CD4-positive, alpha-beta memory T cell (primary cell): ENCODE results near the gene NAA38. TPM values are rescaled to one million over a fixed set of nuclear protein-coding genes. Genes with fewer than 3 reads are reported as not detected.
"Not testable (repeated sequence)": the region's sequence is repeated elsewhere in the genome, so short reads cannot be mapped to it uniquely, and the experiment has no call there.

ENCODE experiments used
- CTCF ChIA-PET: fragments of 350-600 bp; sonication (Branson Sonifier 250); formaldehyde crosslinking; loops from one replicate; lab custom pipeline; 2021; ENCODE audit warnings: inconsistent platforms; ENCODE audit not compliant: partially characterized antibody; lab: Charles Lee
- POLR2A ChIA-PET: fragments of 350-600 bp; sonication (Branson Sonifier 250); formaldehyde crosslinking; loops from one replicate; lab custom pipeline; 2021; ENCODE audit not compliant: partially characterized antibody; lab: Charles Lee
- DNase-seq, 5 donors: peaks; one replicate each; pipeline versions ENCODE4 v3.0.0 to v3.0.0-alpha.2; 2020 to 2022; ENCODE audit warnings: mixed read lengths in 1 of 5
- H3K27ac ChIP-seq: one replicate; pipeline ENCODE4 v1.7.0; 2013; ENCODE audit warnings: low read depth, low read length
- H3K27me3 ChIP-seq: 2 replicates; pipeline ENCODE4 v1.7.0; 2013; ENCODE audit warnings: mild to moderate bottlenecking, low read length, moderate library complexity; ENCODE audit not compliant: insufficient read depth
- H3K36me3 ChIP-seq: 2 replicates; pipeline ENCODE4 v1.7.0; 2013; ENCODE audit warnings: mild to moderate bottlenecking, low read length, moderate library complexity; ENCODE audit not compliant: insufficient read depth
- H3K4me1 ChIP-seq: 2 replicates; pipeline ENCODE4 v1.7.0; 2013; ENCODE audit warnings: mild to moderate bottlenecking, low read length, moderate library complexity; ENCODE audit not compliant: insufficient read depth
- H3K4me3 ChIP-seq, 2 donors: one replicate each; pipeline ENCODE4 v1.7.0; 2013; ENCODE audit warnings: low read length in 2 of 2, mild to moderate bottlenecking in 1 of 2
- H3K9me3 ChIP-seq, 2 donors: one replicate each; pipeline ENCODE4 v1.7.0; 2013; ENCODE audit warnings: low read length in 2 of 2, control low read depth in 1 of 2; ENCODE audit not compliant: control insufficient read depth in 1 of 2
- H3K27ac Mint-ChIP-seq, 7 donors: one replicate each; pipeline ENCODE4 v1.8.0; 2020 to 2021; ENCODE audit warnings: mixed read lengths in 7 of 7, mild to moderate bottlenecking in 6 of 7, inconsistent platforms in 3 of 7, moderate library complexity in 3 of 7
- H3K27me3 Mint-ChIP-seq, 2 donors: one replicate each; pipeline ENCODE4 v1.8.0; 2020 to 2021; ENCODE audit warnings: mixed read lengths in 2 of 2
- H3K36me3 Mint-ChIP-seq, 2 donors: one replicate each; pipeline ENCODE4 v1.8.0; 2020 to 2021; ENCODE audit warnings: mixed read lengths in 2 of 2, inconsistent platforms in 1 of 2, mild to moderate bottlenecking in 1 of 2
- H3K4me1 Mint-ChIP-seq, 4 donors: one replicate each; pipeline ENCODE4 v1.8.0; 2020 to 2021; ENCODE audit warnings: mixed read lengths in 4 of 4, mild to moderate bottlenecking in 1 of 4
- H3K4me3 Mint-ChIP-seq, 8 donors: one replicate each; pipeline ENCODE4 v1.8.0; 2020 to 2021; ENCODE audit warnings: mixed read lengths in 8 of 8, mild to moderate bottlenecking in 7 of 8, moderate library complexity in 6 of 8, inconsistent platforms in 3 of 8
- H3K9me3 Mint-ChIP-seq, 8 donors: one replicate each; pipeline ENCODE4 v1.8.0; 2020 to 2021; ENCODE audit warnings: mixed read lengths in 8 of 8, mild to moderate bottlenecking in 5 of 8, inconsistent platforms in 3 of 8, moderate library complexity in 1 of 8
- intact Hi-C: fragments of 100-400 bp; cut with micrococcal nuclease; formaldehyde crosslinking; loops from one replicate; pipeline ENCODE4 v1.15.1; 2023
- polyA plus RNA-seq, 2 donors: library from polyadenylated mRNA; unstranded; fragments of 300-500 nt; fragmentation: Illumina TruSeq; gene quantifications; one replicate each; pipeline ENCODE4 v1.2.3, GENCODE V29; 2021
- total RNA-seq, 2 experiments: library from RNA; stranded (reverse); gene quantifications; one replicate each; pipeline ENCODE4 v1.2.3, GENCODE V29; 2021

NAA38 gene
- total and polyA plus RNA-seq, 4 experiments from 2014 or later: 23.1 to 149 (median 82.3) TPM

DNA sequence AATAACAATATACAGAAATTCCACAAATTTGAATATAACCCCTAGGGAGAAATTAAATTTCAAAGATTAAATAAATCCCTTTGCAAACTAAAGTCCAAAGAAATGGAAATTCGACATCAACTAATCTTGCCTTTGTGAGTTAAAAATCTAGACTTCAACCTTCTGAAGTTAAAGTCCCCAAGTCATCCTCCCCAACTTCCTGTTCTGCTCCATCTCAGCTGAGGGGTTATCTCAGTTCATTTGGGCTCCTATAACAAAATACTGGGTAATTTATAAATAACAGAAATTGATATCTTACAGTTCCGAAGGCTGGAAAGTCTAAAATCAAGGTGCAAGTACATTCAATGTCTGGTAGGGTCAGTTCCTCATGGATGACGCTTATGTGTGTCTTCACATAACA is 46.1 kb downstream of the NAA38 start:
- CTCF ChIA-PET: interaction anchor here (1.0 kb wide), 1 partner anchor 12 kb away, joined by 3 read pairs; no protein-coding TSS in a partner anchor

DNA sequence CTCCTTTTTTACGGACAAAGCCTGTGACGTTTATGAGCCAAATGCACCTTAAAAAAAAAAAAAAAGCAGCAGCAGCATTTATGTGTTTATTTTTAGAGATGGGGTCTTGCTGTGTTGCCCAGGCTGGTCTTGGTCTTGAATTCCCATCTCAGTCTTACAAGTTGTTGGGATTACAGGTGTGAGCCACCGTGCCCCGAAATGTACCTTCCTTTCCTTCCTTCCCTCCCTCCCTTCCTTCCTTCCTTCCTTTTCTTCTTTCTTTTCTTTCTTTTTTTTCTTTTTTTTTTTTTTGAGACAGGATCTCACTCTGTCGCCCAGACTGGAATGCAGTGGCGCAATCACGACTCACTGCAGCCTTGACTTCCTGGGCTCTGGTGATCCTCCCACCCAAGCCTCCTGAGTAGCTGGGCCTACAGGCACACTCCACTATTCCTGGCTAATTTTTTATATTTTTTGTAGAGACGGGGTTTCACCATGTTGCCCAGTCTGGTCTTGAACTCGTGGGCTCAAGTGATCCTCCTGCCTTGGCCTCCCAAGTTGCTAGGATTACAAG is 47.5 kb downstream of the NAA38 start:
- POLR2A ChIA-PET, H3K9me3 Mint-ChIP-seq, H3K36me3 Mint-ChIP-seq, H3K36me3 ChIP-seq, H3K27ac Mint-ChIP-seq, H3K4me3 ChIP-seq, H3K4me1 ChIP-seq, H3K27me3 ChIP-seq, intact Hi-C loops, H3K27ac ChIP-seq, DNase-seq, H3K4me3 Mint-ChIP-seq, H3K9me3 ChIP-seq, H3K4me1 Mint-ChIP-seq: not testable (repeated sequence)
- H3K27me3 Mint-ChIP-seq: peaks cover 12 to 17% of the 10 kb centered on the region in 2 donors
- CTCF ChIA-PET: interaction anchor here (0.7 kb wide), 1 partner anchor 9 kb away, joined by 4 read pairs; no protein-coding TSS in a partner anchor

More for the DNA sequence above, 46.1 kb downstream of the NAA38 start:
- peaks cover 0 to 2% (median 0%) of the 10 kb centered on the region in 4 donors for H3K4me1 Mint-ChIP-seq
- H3K4me1 ChIP-seq: no peaks in the 10 kb centered on the region
- intact Hi-C loops: no loop called here
- no peaks in the 10 kb centered on the region for H3K36me3 ChIP-seq
- H3K27ac Mint-ChIP-seq: no peak overlapping the region
- H3K27me3 ChIP-seq: no peaks in the 10 kb centered on the region
- H3K9me3 ChIP-seq: no peaks in the 10 kb centered on the region
- no peaks in the 10 kb centered on the region for H3K36me3 Mint-ChIP-seq
- no peak for DNase-seq
- POLR2A ChIA-PET: no interaction called here
- H3K4me3 ChIP-seq: no peak overlapping the region
- no peak overlapping the region for H3K4me3 Mint-ChIP-seq
- no peaks in the 10 kb centered on the region for H3K9me3 Mint-ChIP-seq
- H3K27ac ChIP-seq: no peak overlapping the region
- H3K27me3 Mint-ChIP-seq: peaks cover 7 to 11% of the 10 kb centered on the region in 2 donors

DNA sequence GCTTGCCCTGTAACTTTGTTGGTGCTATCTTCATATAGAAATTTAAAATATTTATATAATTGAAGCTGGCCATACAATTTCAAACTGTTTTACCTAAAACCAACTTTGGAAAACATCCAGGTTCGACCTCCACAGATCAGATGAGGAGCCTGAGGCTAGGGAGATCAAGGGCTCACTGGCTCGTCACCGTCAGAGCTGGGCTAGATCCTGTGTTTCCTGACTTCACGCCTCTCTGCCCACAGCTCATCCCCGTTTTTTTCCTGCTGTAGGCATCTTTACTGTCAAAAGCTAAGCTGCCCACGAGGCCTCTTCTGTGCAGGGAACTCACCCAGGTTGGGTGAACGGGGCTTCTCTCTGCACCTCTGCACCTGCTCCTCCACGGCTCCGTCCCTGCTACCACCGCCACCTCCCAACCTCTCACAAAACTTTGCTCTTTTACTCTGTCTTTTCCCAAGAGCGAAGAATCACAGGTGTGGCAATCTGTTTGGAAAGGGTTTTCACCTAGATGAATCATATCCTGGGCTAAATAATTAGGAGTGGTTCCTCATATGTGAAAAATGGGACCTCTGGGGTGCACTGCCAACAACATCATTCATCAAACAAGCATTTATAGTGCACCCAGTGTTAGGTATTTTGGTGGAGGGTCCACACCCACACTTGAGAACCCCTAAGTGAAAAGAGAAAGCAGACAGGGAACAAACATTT is 48.1 kb downstream of the NAA38 start:
- intact Hi-C loops: no loop called here
- Histone ChIP-seq H3K4me3 (no peak overlapping the region), H3K9me3 (no peaks in the 10 kb centered on the region), H3K4me1 (no peaks in the 10 kb centered on the region), H3K27ac (no peak overlapping the region), H3K27me3 (no peaks in the 10 kb centered on the region), H3K36me3 (no peaks in the 10 kb centered on the region)
- H3K9me3 Mint-ChIP-seq: no peaks in the 10 kb centered on the region
- H3K36me3 Mint-ChIP-seq: no peaks in the 10 kb centered on the region
- POLR2A ChIA-PET: no interaction called here
- H3K27ac Mint-ChIP-seq: no peak overlapping the region
- CTCF ChIA-PET: interaction anchor here (1.0 kb wide), 1 partner anchor 181 kb away, joined by 3 read pairs; no protein-coding TSS in a partner anchor
- no peak for DNase-seq
- peaks cover 12 to 17% of the 10 kb centered on the region in 2 donors for H3K27me3 Mint-ChIP-seq
- no peak overlapping the region for H3K4me3 Mint-ChIP-seq
- H3K4me1 Mint-ChIP-seq: peaks cover 0 to 2% (median 0%) of the 10 kb centered on the region in 4 donors

DNA sequence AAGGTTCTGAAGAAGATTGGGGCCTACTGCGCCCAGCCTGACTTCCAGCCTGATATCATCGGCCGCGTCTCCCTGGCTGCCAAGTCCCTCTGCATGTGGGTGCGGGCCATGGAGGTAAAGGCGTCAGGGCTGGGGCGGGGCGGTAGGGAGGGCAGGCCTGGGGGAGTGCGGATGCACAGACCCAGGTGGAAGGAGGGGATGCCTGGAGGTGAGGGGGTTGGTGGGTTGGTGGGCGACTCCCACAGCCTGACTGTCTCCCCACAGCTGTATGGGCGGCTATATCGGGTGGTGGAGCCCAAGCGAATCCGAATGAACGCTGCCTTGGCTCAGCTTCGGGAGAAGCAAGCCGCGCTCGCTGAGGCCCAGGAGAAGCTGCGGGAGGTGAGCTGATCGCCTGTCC is 50.2 kb downstream of the NAA38 start:
- H3K4me3 Mint-ChIP-seq: no peak overlapping the region
- no peak for DNase-seq
- Histone ChIP-seq H3K27me3 (no peaks in the 10 kb centered on the region), H3K9me3 (no peaks in the 10 kb centered on the region), H3K4me3 (no peak overlapping the region), H3K4me1 (no peaks in the 10 kb centered on the region), H3K27ac (no peak overlapping the region), H3K36me3 (no peaks in the 10 kb centered on the region)
- peaks cover 0 to 2% (median 0%) of the 10 kb centered on the region in 4 donors for H3K4me1 Mint-ChIP-seq
- H3K9me3 Mint-ChIP-seq: no peaks in the 10 kb centered on the region
- intact Hi-C loops: no loop called here
- ChIA-PET CTCF (no interaction called here), POLR2A (no interaction called here)
- H3K27me3 Mint-ChIP-seq: peaks cover 15 to 23% of the 10 kb centered on the region in 2 donors
- no peaks in the 10 kb centered on the region for H3K36me3 Mint-ChIP-seq
- H3K27ac Mint-ChIP-seq: no peak overlapping the region

Other genes with a start within 250 kb of the NAA38 start
- 10 to 100 TPM; 44.1 to 46.6 TPM for gene FXR2, start 242.7 kb downstream of the NAA38 start, total RNA-seq
- 10 to 100 TPM in 1 of 2 donors, 1 to 10 TPM in 1; 9.2 to 18.6 TPM for gene FXR2, start 242.7 kb downstream of the NAA38 start, polyA plus RNA-seq
- 10 to 100 TPM; 65.8 to 76.9 TPM for gene SAT2, start 229.7 kb downstream of the NAA38 start, total RNA-seq
- 10 to 100 TPM; 27.0 to 50.8 TPM for gene SAT2, start 229.7 kb downstream of the NAA38 start, polyA plus RNA-seq
- gene SHBG, start 227.4 kb downstream of the NAA38 start, total RNA-seq: not detected
- gene SHBG, start 227.4 kb downstream of the NAA38 start, polyA plus RNA-seq: not detected
- gene ATP1B2, start 206.6 kb downstream of the NAA38 start, total RNA-seq: under 1 TPM; 0.22 to 0.52 TPM
- not detected for gene ATP1B2, start 206.6 kb downstream of the NAA38 start, polyA plus RNA-seq
- 10 to 100 TPM; 89.1 to 97.4 TPM for gene TP53, start 170.1 kb downstream of the NAA38 start, total RNA-seq
- 10 to 100 TPM; 15.9 to 35.3 TPM for gene TP53, start 170.1 kb downstream of the NAA38 start, polyA plus RNA-seq
- 10 to 100 TPM; 11.9 to 12.5 TPM for gene WRAP53, start 169.1 kb downstream of the NAA38 start, total RNA-seq
- gene WRAP53, start 169.1 kb downstream of the NAA38 start, polyA plus RNA-seq: 10 to 100 TPM in 1 of 2 donors, 1 to 10 TPM in 1; 9.8 to 13.1 TPM
- under 1 TPM; 0.09 to 0.11 TPM for gene EFNB3, start 152.4 kb downstream of the NAA38 start, total RNA-seq
- gene EFNB3, start 152.4 kb downstream of the NAA38 start, polyA plus RNA-seq: not detected
- not detected for gene DNAH2, start 139.8 kb downstream of the NAA38 start, total RNA-seq
- gene DNAH2, start 139.8 kb downstream of the NAA38 start, polyA plus RNA-seq: not detected
- 100 to 1,000 TPM; 119 to 129 TPM for gene KDM6B, start 23.3 kb downstream of the NAA38 start, total RNA-seq
- 1 to 10 TPM in 1 of 2 donors, not detected in 1; 1.7 TPM for gene KDM6B, start 23.3 kb downstream of the NAA38 start, polyA plus RNA-seq
- gene TMEM88, start 2.5 kb downstream of the NAA38 start, total RNA-seq: 1 to 10 TPM; 6.2 to 7.9 TPM
- not detected for gene TMEM88, start 2.5 kb downstream of the NAA38 start, polyA plus RNA-seq
- gene CYB5D1, start 444 bp upstream of the NAA38 start, total RNA-seq: 10 to 100 TPM in 1 of 2 experiments, 1 to 10 TPM in 1; 8.7 to 11.4 TPM
- 1 to 10 TPM; 5.1 to 5.2 TPM for gene CYB5D1, start 444 bp upstream of the NAA38 start, polyA plus RNA-seq
- 100 to 1,000 TPM; 274 to 287 TPM for gene CHD3, start 31.2 kb upstream of the NAA38 start, total RNA-seq
- 10 to 100 TPM in 1 of 2 donors, under 1 TPM in 1; 0.84 to 24.4 TPM for gene CHD3, start 31.2 kb upstream of the NAA38 start, polyA plus RNA-seq
- gene RNF227, start 58.7 kb upstream of the NAA38 start, total RNA-seq: 1 to 10 TPM; 6.7 to 7.4 TPM
- gene RNF227, start 58.7 kb upstream of the NAA38 start, polyA plus RNA-seq: 1 to 10 TPM; 2.3 to 3.6 TPM
- gene KCNAB3, start 72.3 kb upstream of the NAA38 start, total RNA-seq: 10 to 100 TPM; 13.4 to 14.4 TPM
- gene KCNAB3, start 72.3 kb upstream of the NAA38 start, polyA plus RNA-seq: under 1 TPM in 1 of 2 donors, not detected in 1; 0.53 TPM
- 100 to 1,000 TPM; 116 TPM for gene TRAPPC1, start 74.4 kb upstream of the NAA38 start, total RNA-seq
- gene TRAPPC1, start 74.4 kb upstream of the NAA38 start, polyA plus RNA-seq: 100 to 1,000 TPM; 239 to 240 TPM
- 10 to 100 TPM; 29.7 to 30.1 TPM for gene CNTROB, start 74.6 kb upstream of the NAA38 start, total RNA-seq
- 10 to 100 TPM in 1 of 2 donors, 1 to 10 TPM in 1; 3.9 to 12.6 TPM for gene CNTROB, start 74.6 kb upstream of the NAA38 start, polyA plus RNA-seq
- not detected for gene GUCY2D, start 145.1 kb upstream of the NAA38 start, total RNA-seq
- under 1 TPM; 0.18 TPM for gene GUCY2D, start 145.1 kb upstream of the NAA38 start, polyA plus RNA-seq
- gene ALOX15B, start 181.5 kb upstream of the NAA38 start, total RNA-seq: under 1 TPM in 1 of 2 experiments, not detected in 1; 0.15 TPM
- gene ALOX15B, start 181.5 kb upstream of the NAA38 start, polyA plus RNA-seq: not detected
- under 1 TPM in 1 of 2 experiments, not detected in 1; 0.44 TPM for gene ALOX12B, start 230.2 kb upstream of the NAA38 start, total RNA-seq
- under 1 TPM in 1 of 2 donors, not detected in 1; 0.79 TPM for gene ALOX12B, start 230.2 kb upstream of the NAA38 start, polyA plus RNA-seq